K562 (cell line): ENCODE data around the gene STX12. TPM values are rescaled to one million over a fixed set of nuclear protein-coding genes. Genes with fewer than 3 reads are reported as not detected.

Source experiments
- ATAC-seq: fragments of 200-7000 bp; cut with Tn5 transposase; 3 replicates; pipeline ENCODE4 v1.9.1; 2020; ENCODE audit warnings: moderate library complexity
- BruUV-seq: library from RNA; stranded (reverse); fragments of 400-500 nt; replicated peaks from 2 replicates; lab custom pipeline; 2021; lab: Mats Ljungman, UMichigan
- CTCF ChIA-PET: fragments of 300-600 bp; formaldehyde crosslinking; extraction: SDS; loops from one replicate; lab custom pipeline; 2021; ENCODE audit warnings: low intra/inter-chr PET ratio; lab: Yijun Ruan, JAX
- POLR2A ChIA-PET: fragments of 300-600, 350-650 bp; sonication (Branson Sonifier 250); formaldehyde crosslinking; extraction: SDS; loops from one replicate; lab custom pipeline; 2021; ENCODE audit warnings: antibody characterized with exemption, inconsistent platforms; lab: Yijun Ruan, JAX
- DNase-seq, 4 experiments: peaks; one replicate each; pipeline versions ENCODE4 v3.0.0 to v3.0.0-alpha.2; 2011 to 2018; ENCODE audit warnings: low spot score in 3 of 4, mixed read lengths in 3 of 4; ENCODE audit errors: extremely low read depth in 1 of 4
- FAIRE-seq: peaks from 2 replicates; lab custom pipeline; 2011; peaks lifted over from hg19 to GRCh38; lab: Jason Lieb, UNC
- H2AFZ ChIP-seq: 2 replicates; pipeline ENCODE4 v1.6.0; 2011; ENCODE audit warnings: low read depth, low read length, control low read depth, inconsistent platforms
- H3K27ac ChIP-seq: fragments of 200-600 bp; 3 replicates; pipeline ENCODE4 v1.8.0; 2011; ENCODE audit warnings: low read depth, mild to moderate bottlenecking, control low read depth, inconsistent platforms, low read length, moderate library complexity, mixed read lengths; ENCODE audit errors: extremely low read depth
- H3K27me3 ChIP-seq, 2 experiments: fragments of 300-600 bp in 1 of 2; 2 replicates in 1 of 2; 3 replicates in 1 of 2; pipeline versions ENCODE4 v1.6.0 to v1.8.0; 2011; ENCODE audit warnings: inconsistent platforms in 2 of 2, low read length in 2 of 2, mild to moderate bottlenecking in 1 of 2, mixed read lengths in 1 of 2, moderate library complexity in 1 of 2; ENCODE audit not compliant: control insufficient read depth in 2 of 2, insufficient read depth in 2 of 2
- H3K36me3 ChIP-seq: fragments of 300-600 bp; 3 replicates; pipeline ENCODE4 v1.8.0; 2011; ENCODE audit warnings: mild to moderate bottlenecking, low read length, inconsistent platforms; ENCODE audit not compliant: control insufficient read depth, insufficient read depth
- H3K4me1 ChIP-seq, 2 experiments: fragments of 200-600 bp in 1 of 2; replicated peaks in 1 of 2; 2 replicates in 1 of 2; 3 replicates in 1 of 2; pipeline versions ENCODE4 v1.5.1 to v1.8.0; 2011; ENCODE audit warnings: inconsistent platforms in 2 of 2, low read length in 2 of 2, mild to moderate bottlenecking in 1 of 2, mixed read lengths in 1 of 2, moderate library complexity in 1 of 2; ENCODE audit not compliant: control insufficient read depth in 2 of 2, insufficient read depth in 2 of 2
- H3K4me2 ChIP-seq: 2 replicates; pipeline ENCODE4 v1.6.1; 2011; ENCODE audit warnings: low read length, control low read depth, inconsistent platforms, mixed read lengths; ENCODE audit not compliant: insufficient read depth
- H3K4me3 ChIP-seq: fragments of 200-600 bp; sonication (generic), shearing (Covaris generic); 2 replicates; pipeline ENCODE4 v1.5.1; 2016; ENCODE audit warnings: control low read depth, inconsistent platforms
- H3K79me2 ChIP-seq: fragments of 200-600 bp; 3 replicates; pipeline ENCODE4 v1.8.0; 2011; ENCODE audit warnings: low read length, inconsistent platforms; ENCODE audit not compliant: control insufficient read depth, insufficient read depth
- H3K9ac ChIP-seq, 2 experiments: 2 replicates each; pipeline versions ENCODE4 v1.6.0 to v1.6.1; 2011; ENCODE audit warnings: low read depth in 2 of 2, low read length in 2 of 2, control low read depth in 1 of 2, inconsistent platforms in 1 of 2, mild to moderate bottlenecking in 1 of 2, mixed read lengths in 1 of 2; ENCODE audit not compliant: insufficient read depth in 1 of 2
- H3K9me1 ChIP-seq: one replicate; pipeline ENCODE4 v1.6.0; 2011; ENCODE audit warnings: inconsistent platforms, mild to moderate bottlenecking, low read length, moderate library complexity; ENCODE audit not compliant: control insufficient read depth, insufficient read depth
- H3K9me3 ChIP-seq: replicated peaks from 2 replicates; pipeline ENCODE4 v1.5.1; 2011; ENCODE audit warnings: low read depth, low read length, inconsistent platforms; ENCODE audit not compliant: control insufficient read depth, insufficient read depth
- H4K20me1 ChIP-seq: replicated peaks from 2 replicates; pipeline ENCODE4 v1.6.1; 2011; ENCODE audit warnings: low read length, inconsistent platforms, mixed read lengths; ENCODE audit not compliant: control insufficient read depth, insufficient read depth
- CBX8 ChIP-seq: fragments of 200-600 bp; sonication (generic); IDR thresholded peaks from 2 replicates; pipeline ENCODE4 v1.6.1; 2012; ENCODE audit warnings: borderline replicate concordance, mixed run types, low read depth, mild to moderate bottlenecking, moderate library complexity, mixed read lengths, low read length, control low read depth, inconsistent platforms; ENCODE audit not compliant: poor library complexity, severe bottlenecking; ENCODE audit errors: extremely low read depth
- FOXJ2 ChIP-seq: fragments of 200-800 bp; sonication (Bioruptor generic); IDR thresholded peaks from 2 replicates; pipeline ENCODE4 v1.6.1; 2016; ENCODE audit warnings: missing genetic modification characterization, missing compliant biosample characterization
- LARP7 ChIP-seq: fragments of 450-650 bp; IDR thresholded peaks from 2 replicates; pipeline ENCODE4 v1.6.1; 2016
- MYBL2 ChIP-seq, 2 experiments: fragments of 450-650 bp in 1 of 2; sonication (generic) in 1 of 2; formaldehyde crosslinking in 1 of 2; IDR thresholded peaks; 2 replicates each; pipeline versions ENCODE4 v1.6.1 to v1.8.1; 2017 to 2022; ENCODE audit warnings: borderline replicate concordance in 1 of 2, inconsistent platforms in 1 of 2, low read depth in 1 of 2, mild to moderate bottlenecking in 1 of 2, missing genetic modification reagents in 1 of 2, moderate library complexity in 1 of 2
- PRMT5 ChIP-seq: sonication (generic); formaldehyde crosslinking; IDR thresholded peaks from 2 replicates; pipeline ENCODE4 v1.5.0; 2020; ENCODE audit warnings: missing genetic modification reagents
- RBM39 ChIP-seq: fragments of 200-400 bp; formaldehyde crosslinking; optimal IDR thresholded peaks from 2 replicates; pipeline ENCODE3; 2018; ENCODE audit warnings: low read depth, low read length
- ZFX ChIP-seq: sonication (generic); formaldehyde crosslinking; IDR thresholded peaks from 2 replicates; pipeline ENCODE4 v1.8.0; 2022; ENCODE audit warnings: mild to moderate bottlenecking, missing genetic modification reagents, moderate library complexity
- in situ Hi-C: fragments of 300-500 bp; cut with MboI; formaldehyde crosslinking; loops from 4 replicates; pipeline ENCODE4 v1.15.0; 2018; ENCODE audit warnings: inconsistent platforms, mixed read lengths
- intact Hi-C: fragments of 100-400 bp; cut with micrococcal nuclease; formaldehyde crosslinking; loops from 2 replicates; pipeline ENCODE4 v1.14.2; 2022
- polyA plus RNA-seq, 8 experiments: library from polyadenylated mRNA; depleted of rRNA in 4 of 8; stranded (reverse) in 5 of 8; unstranded in 3 of 8; fragments of >200 nt; fragmentation: Nextera tagmentation in 2 of 8; fragmentation: Illumina TruSeq in 1 of 8; extraction: Ambion mirVana in 2 of 8; extraction: Trizol in 1 of 8; gene quantifications; 2 replicates each; pipeline versions ENCODE4 v1.2.1 to v1.2.3, GENCODE V29; 2011 to 2014; ENCODE audit warnings: inconsistent platforms in 1 of 8, missing spikeins in 1 of 8
- total RNA-seq, 7 experiments: library from RNA; depleted of rRNA in 6 of 7; stranded (reverse); fragments of >200 nt in 6 of 7; fragmentation: Illumina TruSeq in 2 of 7; extraction: Trizol in 2 of 7; gene quantifications; 2 replicates each; pipeline versions ENCODE4 v1.2.1 to v1.2.3, GENCODE V29; 2011 to 2021; ENCODE audit warnings: low replicate concordance in 1 of 7
- TF ChIP-seq, protein P1 (sequence below), 3 experiments: IDR thresholded peaks in 2 of 3; conservative IDR thresholded peaks in 1 of 3; 2 replicates each; pipeline ENCODE4 v1.5.1; 2011 to 2012; ENCODE audit warnings: low read length in 3 of 3, mild to moderate bottlenecking in 3 of 3, control low read depth in 2 of 3, improper control_type of control experiment in 1 of 3, inconsistent platforms in 1 of 3, low read depth in 1 of 3, mixed read lengths in 1 of 3, moderate library complexity in 1 of 3; ENCODE audit not compliant: insufficient read depth in 2 of 3
- TF ChIP-seq, protein P2 (sequence below): fragments of 450-650 bp; IDR thresholded peaks from 2 replicates; pipeline ENCODE4 v1.6.1; 2016
- TF ChIP-seq, protein P3 (sequence below): fragments of 450-650 bp; formaldehyde crosslinking; IDR thresholded peaks from 2 replicates; pipeline ENCODE4 v1.4.0; 2020; ENCODE audit warnings: mild to moderate bottlenecking, mixed read lengths
- TF ChIP-seq, protein P4 (sequence below): fragments of 200-800 bp; sonication (Bioruptor generic); IDR thresholded peaks from 2 replicates; pipeline ENCODE4 v1.6.1; 2017; ENCODE audit warnings: missing genetic modification characterization, missing compliant biosample characterization
- TF ChIP-seq, protein P5 (sequence below): fragments of 250-450 bp; sonication (Bioruptor Pico); IDR thresholded peaks from 2 replicates; pipeline ENCODE4 v1.5.1; 2021; ENCODE audit warnings: mild to moderate bottlenecking

Gene STX12
- total and polyA plus RNA-seq, 9 of the 15 experiments (the other 6 are each of a cell fraction or from before 2014, with no cell fraction given), result 16.9 to 31.3 (median 25.7) TPM

DNA sequence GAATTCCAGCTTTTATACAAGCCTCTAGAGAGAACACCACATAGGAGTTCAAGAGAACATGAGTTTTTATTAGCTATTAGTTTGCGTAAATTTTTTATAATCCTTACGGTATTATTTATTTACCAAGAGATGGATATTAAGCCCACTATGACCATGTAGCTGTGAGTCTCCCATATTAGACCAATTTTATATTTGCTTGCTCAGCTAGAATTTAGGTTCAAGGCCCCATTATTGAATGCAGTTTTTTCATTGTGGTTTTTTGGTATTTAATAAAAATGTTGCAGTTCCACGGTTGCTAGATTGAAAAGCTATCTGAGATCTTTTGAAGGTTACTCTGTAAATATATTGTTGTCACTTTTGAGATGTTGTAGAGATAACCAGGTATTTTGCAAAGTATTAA lies 60.5 kb downstream of the STX12 start (continued):
- TF ChIP-seq, protein P1, sequence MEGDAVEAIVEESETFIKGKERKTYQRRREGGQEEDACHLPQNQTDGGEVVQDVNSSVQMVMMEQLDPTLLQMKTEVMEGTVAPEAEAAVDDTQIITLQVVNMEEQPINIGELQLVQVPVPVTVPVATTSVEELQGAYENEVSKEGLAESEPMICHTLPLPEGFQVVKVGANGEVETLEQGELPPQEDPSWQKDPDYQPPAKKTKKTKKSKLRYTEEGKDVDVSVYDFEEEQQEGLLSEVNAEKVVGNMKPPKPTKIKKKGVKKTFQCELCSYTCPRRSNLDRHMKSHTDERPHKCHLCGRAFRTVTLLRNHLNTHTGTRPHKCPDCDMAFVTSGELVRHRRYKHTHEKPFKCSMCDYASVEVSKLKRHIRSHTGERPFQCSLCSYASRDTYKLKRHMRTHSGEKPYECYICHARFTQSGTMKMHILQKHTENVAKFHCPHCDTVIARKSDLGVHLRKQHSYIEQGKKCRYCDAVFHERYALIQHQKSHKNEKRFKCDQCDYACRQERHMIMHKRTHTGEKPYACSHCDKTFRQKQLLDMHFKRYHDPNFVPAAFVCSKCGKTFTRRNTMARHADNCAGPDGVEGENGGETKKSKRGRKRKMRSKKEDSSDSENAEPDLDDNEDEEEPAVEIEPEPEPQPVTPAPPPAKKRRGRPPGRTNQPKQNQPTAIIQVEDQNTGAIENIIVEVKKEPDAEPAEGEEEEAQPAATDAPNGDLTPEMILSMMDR (IDR thresholded peaks at IDR 0.05 in 2 of 3, conservative IDR thresholded peaks at IDR 0.05 in 1 of 3; ENCODE audit: insufficient read depth in 2 of 3, low read depth in 1 of 3, low read length in 3 of 3), result no peak
- TF ChIP-seq RBM39 (no peak), FOXJ2 (tag) (no peak), ZFX (CRISPR knock-in tag) (no peak)
- TF ChIP-seq, protein P2, sequence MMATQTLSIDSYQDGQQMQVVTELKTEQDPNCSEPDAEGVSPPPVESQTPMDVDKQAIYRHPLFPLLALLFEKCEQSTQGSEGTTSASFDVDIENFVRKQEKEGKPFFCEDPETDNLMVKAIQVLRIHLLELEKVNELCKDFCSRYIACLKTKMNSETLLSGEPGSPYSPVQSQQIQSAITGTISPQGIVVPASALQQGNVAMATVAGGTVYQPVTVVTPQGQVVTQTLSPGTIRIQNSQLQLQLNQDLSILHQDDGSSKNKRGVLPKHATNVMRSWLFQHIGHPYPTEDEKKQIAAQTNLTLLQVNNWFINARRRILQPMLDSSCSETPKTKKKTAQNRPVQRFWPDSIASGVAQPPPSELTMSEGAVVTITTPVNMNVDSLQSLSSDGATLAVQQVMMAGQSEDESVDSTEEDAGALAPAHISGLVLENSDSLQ, result no peak
- TF ChIP-seq, protein P3, sequence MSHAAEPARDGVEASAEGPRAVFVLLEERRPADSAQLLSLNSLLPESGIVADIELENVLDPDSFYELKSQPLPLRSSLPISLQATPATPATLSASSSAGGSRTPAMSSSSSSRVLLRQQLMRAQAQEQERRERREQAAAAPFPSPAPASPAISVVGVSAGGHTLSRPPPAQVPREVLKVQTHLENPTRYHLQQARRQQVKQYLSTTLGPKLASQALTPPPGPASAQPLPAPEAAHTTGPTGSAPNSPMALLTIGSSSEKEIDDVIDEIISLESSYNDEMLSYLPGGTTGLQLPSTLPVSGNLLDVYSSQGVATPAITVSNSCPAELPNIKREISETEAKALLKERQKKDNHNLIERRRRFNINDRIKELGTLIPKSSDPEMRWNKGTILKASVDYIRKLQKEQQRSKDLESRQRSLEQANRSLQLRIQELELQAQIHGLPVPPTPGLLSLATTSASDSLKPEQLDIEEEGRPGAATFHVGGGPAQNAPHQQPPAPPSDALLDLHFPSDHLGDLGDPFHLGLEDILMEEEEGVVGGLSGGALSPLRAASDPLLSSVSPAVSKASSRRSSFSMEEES (CRISPR knock-in tag), result no peak

DNA sequence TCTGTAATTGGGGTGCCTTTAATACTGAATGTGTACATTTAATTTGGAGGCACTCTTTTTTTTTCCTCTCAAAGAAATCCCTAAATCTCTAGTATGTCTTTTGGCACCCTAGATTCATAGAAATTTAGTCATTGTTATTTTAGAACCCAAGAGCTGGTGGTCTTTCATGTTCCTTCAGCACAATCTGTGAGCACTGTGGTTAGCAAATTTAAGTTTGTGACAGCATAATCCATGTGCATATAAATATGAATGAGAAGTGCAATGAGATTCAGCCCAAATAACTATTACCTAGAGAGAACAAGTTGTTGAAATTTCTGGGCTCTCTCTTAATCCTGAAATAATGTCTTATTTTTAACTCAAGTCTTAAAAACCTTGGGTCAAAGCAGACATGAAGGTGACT lies 62.0 kb downstream of the STX12 start:
- Histone ChIP-seq H3K36me3 (peaks cover 66% of the 10 kb centered on the region), H3K27me3 (no peaks in the 10 kb centered on the region), H3K4me2 (no peak overlapping the region), H4K20me1 (no peaks in the 10 kb centered on the region), H3K4me3 (no peak overlapping the region), H2AFZ (no peak overlapping the region), H3K27ac (no peak overlapping the region), H3K4me1 (peaks cover 4 to 10% of the 10 kb centered on the region in 2 experiments; a peak in 3 of 5 replicates), H3K9me1 (no peaks in the 10 kb centered on the region), H3K9me3 (no peaks in the 10 kb centered on the region), H3K79me2 (peaks cover 74% of the 10 kb centered on the region), H3K9ac (no peak overlapping the region)
- BruUV-seq, result no TSS peak
- in situ Hi-C loops (no loop called here), intact Hi-C loops (no loop called here)
- ChIA-PET POLR2A (interaction anchor here (0.6 to 2.4 kb wide), 5 partner anchors 8 to 1551 kb away, joined by 3 to 12 read pairs (median 5); no protein-coding TSS in a partner anchor), CTCF (no interaction called here)
- FAIRE-seq (no peak), ATAC-seq (no peak), DNase-seq (no peak)
- TF ChIP-seq, protein P4, sequence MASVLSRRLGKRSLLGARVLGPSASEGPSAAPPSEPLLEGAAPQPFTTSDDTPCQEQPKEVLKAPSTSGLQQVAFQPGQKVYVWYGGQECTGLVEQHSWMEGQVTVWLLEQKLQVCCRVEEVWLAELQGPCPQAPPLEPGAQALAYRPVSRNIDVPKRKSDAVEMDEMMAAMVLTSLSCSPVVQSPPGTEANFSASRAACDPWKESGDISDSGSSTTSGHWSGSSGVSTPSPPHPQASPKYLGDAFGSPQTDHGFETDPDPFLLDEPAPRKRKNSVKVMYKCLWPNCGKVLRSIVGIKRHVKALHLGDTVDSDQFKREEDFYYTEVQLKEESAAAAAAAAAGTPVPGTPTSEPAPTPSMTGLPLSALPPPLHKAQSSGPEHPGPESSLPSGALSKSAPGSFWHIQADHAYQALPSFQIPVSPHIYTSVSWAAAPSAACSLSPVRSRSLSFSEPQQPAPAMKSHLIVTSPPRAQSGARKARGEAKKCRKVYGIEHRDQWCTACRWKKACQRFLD (CRISPR knock-in tag), result no peak
- TF ChIP-seq, protein P5, sequence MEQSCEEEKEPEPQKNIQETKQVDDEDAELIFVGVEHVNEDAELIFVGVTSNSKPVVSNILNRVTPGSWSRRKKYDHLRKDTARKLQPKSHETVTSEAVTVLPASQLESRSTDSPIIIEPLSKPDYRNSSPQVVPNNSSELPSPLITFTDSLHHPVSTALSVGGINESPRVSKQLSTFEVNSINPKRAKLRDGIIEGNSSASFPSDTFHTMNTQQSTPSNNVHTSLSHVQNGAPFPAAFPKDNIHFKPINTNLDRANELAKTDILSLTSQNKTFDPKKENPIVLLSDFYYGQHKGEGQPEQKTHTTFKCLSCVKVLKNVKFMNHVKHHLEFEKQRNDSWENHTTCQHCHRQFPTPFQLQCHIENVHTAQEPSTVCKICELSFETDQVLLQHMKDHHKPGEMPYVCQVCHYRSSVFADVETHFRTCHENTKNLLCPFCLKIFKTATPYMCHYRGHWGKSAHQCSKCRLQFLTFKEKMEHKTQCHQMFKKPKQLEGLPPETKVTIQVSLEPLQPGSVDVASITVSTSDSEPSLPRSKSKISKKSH (CRISPR knock-in tag), result no peak
- TF ChIP-seq CBX8, result no peak
- TF ChIP-seq PRMT5, result no peak
- no peak for TF ChIP-seq LARP7
- TF ChIP-seq MYBL2 (IDR thresholded peaks at IDR 0.05; ENCODE audit: low read depth), result no peak
- TF ChIP-seq MYBL2 (CRISPR knock-in tag; IDR thresholded peaks at IDR 0.05; ENCODE audit: borderline replicate concordance), result no peak
